K562 (cell line): ENCODE results near the gene NSF. TPM values are rescaled to one million over a fixed set of nuclear protein-coding genes. Genes with fewer than 3 reads are reported as not detected.
"Not testable (repeated sequence)": the region's sequence is repeated elsewhere in the genome, so short reads cannot be mapped to it uniquely, and the experiment has no call there.

ENCODE experiments used
- ATAC-seq: fragments of 200-7000 bp; cut with Tn5 transposase; 3 replicates; pipeline ENCODE4 v1.9.1; 2020; ENCODE audit warnings: moderate library complexity
- BruUV-seq: library from RNA; stranded (reverse); fragments of 400-500 nt; replicated peaks from 2 replicates; lab custom pipeline; 2021; lab: Mats Ljungman, UMichigan
- CTCF ChIA-PET: fragments of 300-600 bp; formaldehyde crosslinking; extraction: SDS; loops from one replicate; lab custom pipeline; 2021; ENCODE audit warnings: low intra/inter-chr PET ratio; lab: Yijun Ruan, JAX
- POLR2A ChIA-PET: fragments of 300-600, 350-650 bp; sonication (Branson Sonifier 250); formaldehyde crosslinking; extraction: SDS; loops from one replicate; lab custom pipeline; 2021; ENCODE audit warnings: antibody characterized with exemption, inconsistent platforms; lab: Yijun Ruan, JAX
- DNase-seq, 4 experiments: peaks; one replicate each; pipeline versions ENCODE4 v3.0.0 to v3.0.0-alpha.2; 2011 to 2018; ENCODE audit warnings: low spot score in 3 of 4, mixed read lengths in 3 of 4; ENCODE audit errors: extremely low read depth in 1 of 4
- FAIRE-seq: peaks from 2 replicates; lab custom pipeline; 2011; peaks lifted over from hg19 to GRCh38; lab: Jason Lieb, UNC
- H2AFZ ChIP-seq: 2 replicates; pipeline ENCODE4 v1.6.0; 2011; ENCODE audit warnings: low read depth, low read length, control low read depth, inconsistent platforms
- H3K27ac ChIP-seq: fragments of 200-600 bp; 3 replicates; pipeline ENCODE4 v1.8.0; 2011; ENCODE audit warnings: low read depth, mild to moderate bottlenecking, control low read depth, inconsistent platforms, low read length, moderate library complexity, mixed read lengths; ENCODE audit errors: extremely low read depth
- H3K27me3 ChIP-seq, 2 experiments: fragments of 300-600 bp in 1 of 2; 2 replicates in 1 of 2; 3 replicates in 1 of 2; pipeline versions ENCODE4 v1.6.0 to v1.8.0; 2011; ENCODE audit warnings: inconsistent platforms in 2 of 2, low read length in 2 of 2, mild to moderate bottlenecking in 1 of 2, mixed read lengths in 1 of 2, moderate library complexity in 1 of 2; ENCODE audit not compliant: control insufficient read depth in 2 of 2, insufficient read depth in 2 of 2
- H3K36me3 ChIP-seq: fragments of 300-600 bp; 3 replicates; pipeline ENCODE4 v1.8.0; 2011; ENCODE audit warnings: mild to moderate bottlenecking, low read length, inconsistent platforms; ENCODE audit not compliant: control insufficient read depth, insufficient read depth
- H3K4me1 ChIP-seq, 2 experiments: fragments of 200-600 bp in 1 of 2; replicated peaks in 1 of 2; 2 replicates in 1 of 2; 3 replicates in 1 of 2; pipeline versions ENCODE4 v1.5.1 to v1.8.0; 2011; ENCODE audit warnings: inconsistent platforms in 2 of 2, low read length in 2 of 2, mild to moderate bottlenecking in 1 of 2, mixed read lengths in 1 of 2, moderate library complexity in 1 of 2; ENCODE audit not compliant: control insufficient read depth in 2 of 2, insufficient read depth in 2 of 2
- H3K4me2 ChIP-seq: 2 replicates; pipeline ENCODE4 v1.6.1; 2011; ENCODE audit warnings: low read length, control low read depth, inconsistent platforms, mixed read lengths; ENCODE audit not compliant: insufficient read depth
- H3K4me3 ChIP-seq: fragments of 200-600 bp; sonication (generic), shearing (Covaris generic); 2 replicates; pipeline ENCODE4 v1.5.1; 2016; ENCODE audit warnings: control low read depth, inconsistent platforms
- H3K79me2 ChIP-seq: fragments of 200-600 bp; 3 replicates; pipeline ENCODE4 v1.8.0; 2011; ENCODE audit warnings: low read length, inconsistent platforms; ENCODE audit not compliant: control insufficient read depth, insufficient read depth
- H3K9ac ChIP-seq, 2 experiments: 2 replicates each; pipeline versions ENCODE4 v1.6.0 to v1.6.1; 2011; ENCODE audit warnings: low read depth in 2 of 2, low read length in 2 of 2, control low read depth in 1 of 2, inconsistent platforms in 1 of 2, mild to moderate bottlenecking in 1 of 2, mixed read lengths in 1 of 2; ENCODE audit not compliant: insufficient read depth in 1 of 2
- H3K9me1 ChIP-seq: one replicate; pipeline ENCODE4 v1.6.0; 2011; ENCODE audit warnings: inconsistent platforms, mild to moderate bottlenecking, low read length, moderate library complexity; ENCODE audit not compliant: control insufficient read depth, insufficient read depth
- H3K9me3 ChIP-seq: replicated peaks from 2 replicates; pipeline ENCODE4 v1.5.1; 2011; ENCODE audit warnings: low read depth, low read length, inconsistent platforms; ENCODE audit not compliant: control insufficient read depth, insufficient read depth
- H4K20me1 ChIP-seq: replicated peaks from 2 replicates; pipeline ENCODE4 v1.6.1; 2011; ENCODE audit warnings: low read length, inconsistent platforms, mixed read lengths; ENCODE audit not compliant: control insufficient read depth, insufficient read depth
- ESRRB ChIP-seq: fragments of 250-450 bp; sonication (Bioruptor Pico); IDR thresholded peaks from 2 replicates; pipeline ENCODE4 v1.5.0; 2020; ENCODE audit warnings: mild to moderate bottlenecking, moderate library complexity, borderline replicate concordance
- MAZ ChIP-seq, 2 experiments: fragments of 450-650 bp in 1 of 2; sonication (generic) in 1 of 2; formaldehyde crosslinking; IDR thresholded peaks in 1 of 2; conservative IDR thresholded peaks in 1 of 2; 2 replicates each; pipeline versions ENCODE4 v1.4.0 to v1.5.0; 2020; ENCODE audit warnings: mild to moderate bottlenecking in 1 of 2, missing genetic modification reagents in 1 of 2
- NR4A1 ChIP-seq, 2 experiments: fragments of 250-450 bp in 1 of 2; fragments of 450-650 bp in 1 of 2; sonication (Bioruptor Pico) in 1 of 2; IDR thresholded peaks; 2 replicates each; pipeline versions ENCODE4 v1.4.0 to v1.6.1; 2016 to 2020; ENCODE audit warnings: mild to moderate bottlenecking in 2 of 2, missing compliant biosample characterization in 1 of 2, missing genetic modification characterization in 1 of 2, moderate library complexity in 1 of 2
- YBX1 ChIP-seq: fragments of 450-650 bp; IDR thresholded peaks from 2 replicates; pipeline ENCODE4 v1.7.1; 2016; ENCODE audit warnings: mild to moderate bottlenecking
- ZFP30 ChIP-seq: fragments of 250-450 bp; sonication (Bioruptor Pico); IDR thresholded peaks from 2 replicates; pipeline ENCODE4 v1.8.0; 2022; ENCODE audit warnings: moderate library complexity, mild to moderate bottlenecking, inconsistent platforms, borderline replicate concordance
- ZNF445 ChIP-seq: fragments of 250-450 bp; sonication (Bioruptor Pico); IDR thresholded peaks from 2 replicates; pipeline ENCODE4 v1.4.0; 2020; ENCODE audit warnings: low read depth, mild to moderate bottlenecking, moderate library complexity
- WGBS: fragments of 100-300 bp; shearing (Covaris generic); methylation state at CpG from one replicate; pipeline ENCODE4 v1.1.6; 2016; ENCODE audit warnings: low coverage, mixed read lengths; ENCODE audit not compliant: insufficient coverage; ENCODE audit errors: missing lambda C conversion rate; 5-methylcytosine and 5-hydroxymethylcytosine counted together
- in situ Hi-C: fragments of 300-500 bp; cut with MboI; formaldehyde crosslinking; loops from 4 replicates; pipeline ENCODE4 v1.15.0; 2018; ENCODE audit warnings: inconsistent platforms, mixed read lengths
- intact Hi-C: fragments of 100-400 bp; cut with micrococcal nuclease; formaldehyde crosslinking; loops from 2 replicates; pipeline ENCODE4 v1.14.2; 2022
- polyA plus RNA-seq, 8 experiments: library from polyadenylated mRNA; depleted of rRNA in 4 of 8; stranded (reverse) in 5 of 8; unstranded in 3 of 8; fragments of >200 nt; fragmentation: Nextera tagmentation in 2 of 8; fragmentation: Illumina TruSeq in 1 of 8; extraction: Ambion mirVana in 2 of 8; extraction: Trizol in 1 of 8; gene quantifications; 2 replicates each; pipeline versions ENCODE4 v1.2.1 to v1.2.3, GENCODE V29; 2011 to 2014; ENCODE audit warnings: inconsistent platforms in 1 of 8, missing spikeins in 1 of 8
- total RNA-seq, 7 experiments: library from RNA; depleted of rRNA in 6 of 7; stranded (reverse); fragments of >200 nt in 6 of 7; fragmentation: Illumina TruSeq in 2 of 7; extraction: Trizol in 2 of 7; gene quantifications; 2 replicates each; pipeline versions ENCODE4 v1.2.1 to v1.2.3, GENCODE V29; 2011 to 2021; ENCODE audit warnings: low replicate concordance in 1 of 7

The NSF gene
- total and polyA plus RNA-seq, 9 of the 15 experiments (the other 6 are each of a cell fraction or from before 2014, with no cell fraction given), result 16.7 to 39.8 (median 36.7) TPM

GRCh38 chr17:46756861-46757260, 166.4 kb downstream of the NSF start:
- Histone ChIP-seq H3K4me3 (no peak overlapping the region), H3K9ac (no peak overlapping the region), H3K79me2 (no peaks in the 10 kb centered on the region), H3K9me1 (no peaks in the 10 kb centered on the region), H4K20me1 (no peaks in the 10 kb centered on the region), H3K36me3 (peaks cover 49% of the 10 kb centered on the region), H3K27ac (no peak overlapping the region), H3K9me3 (no peaks in the 10 kb centered on the region), H3K4me2 (no peak overlapping the region), H3K4me1 (no peaks in the 10 kb centered on the region; a peak in 1 of 5 replicates), H3K27me3 (no peaks in the 10 kb centered on the region), H2AFZ (no peak overlapping the region)
- BruUV-seq, result no TSS peak
- FAIRE-seq (no peak), DNase-seq (no peak), ATAC-seq (no peak)
- intact Hi-C loops, result no loop called here
- 74% methylated on average over 2 of the region's 2 CpGs for WGBS
- TF ChIP-seq ESRRB (CRISPR knock-in tag) (no peak), ZFP30 (CRISPR knock-in tag) (no peak), NR4A1 (CRISPR knock-in tag; IDR thresholded peaks at IDR 0.05) (no peak), NR4A1 (tag; IDR thresholded peaks at IDR 0.05) (no peak), YBX1 (no peak), MAZ (CRISPR knock-in tag; conservative IDR thresholded peaks at IDR 0.05 in 1 of 2, IDR thresholded peaks at IDR 0.05 in 1 of 2) (no peak), ZNF445 (CRISPR knock-in tag) (no peak)
- in situ Hi-C loops, result loop anchor here (25.0 kb wide), 1 partner anchor 320 kb away; no protein-coding TSS in a partner anchor
- ChIA-PET POLR2A (interaction anchor here (0.5 to 1.7 kb wide), 3 partner anchors 8 to 16 kb away, joined by 3 to 6 read pairs (median 3); no protein-coding TSS in a partner anchor), CTCF (no interaction called here)

DNA sequence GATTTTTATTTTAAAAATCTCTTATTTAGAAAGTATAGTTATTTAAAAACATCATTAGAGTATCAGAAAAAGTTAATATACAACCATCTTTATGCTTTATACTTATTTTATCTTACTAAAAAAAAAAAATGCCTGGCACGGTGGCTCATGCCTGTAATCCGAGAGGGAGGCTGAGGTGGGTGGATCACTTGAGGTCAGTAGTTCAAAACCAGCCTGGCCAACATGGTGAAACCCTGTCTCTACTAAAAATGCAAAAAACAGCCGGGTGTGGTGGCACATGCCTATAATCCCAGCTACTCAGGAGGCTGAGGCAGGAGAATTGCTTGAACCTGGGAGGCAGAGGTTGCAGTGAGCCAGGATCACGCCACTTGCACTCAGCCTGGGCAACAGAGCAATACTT, 167.1 kb downstream of the NSF start:
- H3K4me3 ChIP-seq, H3K79me2 ChIP-seq, H2AFZ ChIP-seq, H3K27me3 ChIP-seq, H3K9me1 ChIP-seq, FAIRE-seq, H3K9ac ChIP-seq, CTCF ChIA-PET, ATAC-seq, intact Hi-C loops, H3K9me3 ChIP-seq, H4K20me1 ChIP-seq, DNase-seq, H3K4me1 ChIP-seq, BruUV-seq, H3K27ac ChIP-seq, H3K4me2 ChIP-seq: not testable (repeated sequence)
- WGBS, result 63% methylated on average over 4 of the region's 4 CpGs
- in situ Hi-C loops, result loop anchor here (25.0 kb wide), 1 partner anchor 320 kb away; no protein-coding TSS in a partner anchor
- H3K36me3 ChIP-seq, result peaks cover 43% of the 10 kb centered on the region; the same call in 2 of the 3 replicates
- POLR2A ChIA-PET, result interaction anchor here (1.3 kb wide), 1 partner anchor 9 kb away, joined by 4 read pairs; no protein-coding TSS in a partner anchor
